H9 (cell line): ENCODE results near the gene SNPH. TPM values are rescaled to one million over a fixed set of nuclear protein-coding genes. Genes with fewer than 3 reads are reported as not detected.

ENCODE experiments used
- DNase-seq: peaks from one replicate; pipeline ENCODE4 v3.0.0-alpha.2; 2017
- H2AFZ ChIP-seq: one replicate; pipeline ENCODE4 v1.6.1; 2013; ENCODE audit warnings: mild to moderate bottlenecking, low read length, control low read depth, moderate library complexity
- H2AK5ac ChIP-seq: 2 replicates; pipeline ENCODE4 v1.6.1; 2013; ENCODE audit warnings: low read length, control low read depth, mixed read lengths; ENCODE audit not compliant: insufficient read length
- H2BK120ac ChIP-seq: one replicate; pipeline ENCODE4 v1.6.1; 2013; ENCODE audit warnings: low read depth, mild to moderate bottlenecking, low read length, control low read depth, inconsistent platforms; ENCODE audit not compliant: poor library complexity, severe bottlenecking
- H2BK12ac ChIP-seq: 2 replicates; pipeline ENCODE4 v1.6.1; 2013; ENCODE audit warnings: low read length, control low read depth, mixed read lengths, low read depth; ENCODE audit not compliant: insufficient read length
- H2BK15ac ChIP-seq: 2 replicates; pipeline ENCODE4 v1.6.1; 2013; ENCODE audit warnings: low read depth, low read length, control low read depth
- H2BK20ac ChIP-seq: one replicate; pipeline ENCODE4 v1.6.1; 2013; ENCODE audit warnings: low read depth, mild to moderate bottlenecking, low read length, control low read depth, inconsistent platforms; ENCODE audit not compliant: poor library complexity, severe bottlenecking
- H2BK5ac ChIP-seq: 2 replicates; pipeline ENCODE4 v1.6.1; 2013; ENCODE audit warnings: low read length, control low read depth, mixed read lengths; ENCODE audit not compliant: insufficient read length
- H3K14ac ChIP-seq: 2 replicates; pipeline ENCODE4 v1.6.1; 2013; ENCODE audit warnings: low read length, control low read depth; ENCODE audit not compliant: insufficient read depth
- H3K18ac ChIP-seq: 2 replicates; pipeline ENCODE4 v1.6.1; 2013; ENCODE audit warnings: low read depth, mild to moderate bottlenecking, mixed read lengths, low read length, control low read depth; ENCODE audit not compliant: insufficient read length
- H3K23ac ChIP-seq: 2 replicates; pipeline ENCODE4 v1.6.1; 2013; ENCODE audit warnings: low read length, control low read depth, mixed read lengths, low read depth; ENCODE audit not compliant: insufficient read length
- H3K23me2 ChIP-seq: 2 replicates; pipeline ENCODE4 v1.6.1; 2013; ENCODE audit warnings: low read depth, mild to moderate bottlenecking, mixed read lengths, low read length, control low read depth; ENCODE audit not compliant: insufficient read length, poor library complexity, severe bottlenecking
- H3K27ac ChIP-seq: 2 replicates; pipeline ENCODE4 v1.5.1; 2013; ENCODE audit warnings: low read length, control low read depth, mixed read lengths, low read depth; ENCODE audit not compliant: insufficient read length
- H3K27me3 ChIP-seq: 2 replicates; pipeline ENCODE4 v1.6.1; 2013; ENCODE audit warnings: low read length, control low read depth, inconsistent platforms; ENCODE audit not compliant: insufficient read depth
- H3K4ac ChIP-seq: 2 replicates; pipeline ENCODE4 v1.6.1; 2013; ENCODE audit warnings: low read depth, mild to moderate bottlenecking, control low read depth, inconsistent platforms, low read length, moderate library complexity
- H3K4me1 ChIP-seq: 2 replicates; pipeline ENCODE4 v1.6.1; 2013; ENCODE audit warnings: low read length, control low read depth, inconsistent platforms; ENCODE audit not compliant: insufficient read depth
- H3K4me2 ChIP-seq: 2 replicates; pipeline ENCODE4 v1.6.1; 2013; ENCODE audit warnings: low read length, control low read depth, mixed read lengths; ENCODE audit not compliant: insufficient read length, insufficient read depth
- H3K56ac ChIP-seq: 2 replicates; pipeline ENCODE4 v1.6.1; 2013; ENCODE audit warnings: low read depth, mild to moderate bottlenecking, mixed read lengths, low read length, control low read depth; ENCODE audit not compliant: insufficient read length
- H3K79me1 ChIP-seq: 2 replicates; pipeline ENCODE4 v1.6.1; 2013; ENCODE audit warnings: low read depth, mild to moderate bottlenecking, moderate library complexity, low read length, control low read depth, inconsistent platforms; ENCODE audit not compliant: insufficient read depth, poor library complexity, severe bottlenecking
- H3K79me2 ChIP-seq: 2 replicates; pipeline ENCODE4 v1.6.1; 2013; ENCODE audit warnings: low read length, control low read depth, inconsistent platforms; ENCODE audit not compliant: insufficient read depth
- H3K9ac ChIP-seq: 2 replicates; pipeline ENCODE4 v1.6.1; 2013; ENCODE audit warnings: low read length, control low read depth, mixed read lengths; ENCODE audit not compliant: insufficient read length; ENCODE audit errors: extremely low read depth
- H3K9me3 ChIP-seq: one replicate; pipeline ENCODE4 v1.6.1; 2013; ENCODE audit warnings: low read depth, low read length, inconsistent platforms; ENCODE audit not compliant: control insufficient read depth
- H3T11ph ChIP-seq: one replicate; pipeline ENCODE4 v1.6.1; 2013; ENCODE audit warnings: mild to moderate bottlenecking, low read length, control low read depth, inconsistent platforms
- H4K20me1 ChIP-seq: one replicate; pipeline ENCODE4 v1.6.1; 2013; ENCODE audit not compliant: control insufficient read depth, insufficient read length, insufficient read depth
- H4K5ac ChIP-seq: 2 replicates; pipeline ENCODE4 v1.6.1; 2013; ENCODE audit warnings: low read depth, mild to moderate bottlenecking, mixed read lengths, low read length, control low read depth; ENCODE audit not compliant: insufficient read length
- H4K8ac ChIP-seq: replicated peaks from 2 replicates; pipeline ENCODE4 v1.6.1; 2013; ENCODE audit warnings: low read length, control low read depth, mixed read lengths, low read depth; ENCODE audit not compliant: insufficient read length
- H4K91ac ChIP-seq: 2 replicates; pipeline ENCODE4 v1.6.1; 2013; ENCODE audit warnings: low read depth, mild to moderate bottlenecking, moderate library complexity, mixed read lengths, low read length, control low read depth; ENCODE audit not compliant: insufficient read length
- H3K27ac Mint-ChIP-seq, 3 experiments: 2 replicates in 2 of 3; 3 replicates in 1 of 3; pipeline ENCODE4 v1.8.0; 2020 to 2021; ENCODE audit warnings: mixed read lengths in 3 of 3, mild to moderate bottlenecking in 1 of 3, moderate library complexity in 1 of 3
- H3K27me3 Mint-ChIP-seq: 2 replicates; pipeline ENCODE4 v1.8.0; 2021; ENCODE audit warnings: low read depth, mild to moderate bottlenecking, moderate library complexity, mixed read lengths
- H3K36me3 Mint-ChIP-seq, 3 experiments: 2 replicates in 2 of 3; 3 replicates in 1 of 3; pipeline ENCODE4 v1.8.0; 2020 to 2021; ENCODE audit warnings: low read depth in 3 of 3, mixed read lengths in 3 of 3; ENCODE audit not compliant: insufficient read depth in 1 of 3
- H3K4me1 Mint-ChIP-seq, 2 experiments: 2 replicates each; pipeline ENCODE4 v1.8.0; 2020; ENCODE audit warnings: mixed read lengths in 2 of 2
- H3K4me3 Mint-ChIP-seq, 2 experiments: 2 replicates in 1 of 2; 3 replicates in 1 of 2; pipeline ENCODE4 v1.8.0; 2020 to 2021; ENCODE audit warnings: mild to moderate bottlenecking in 2 of 2, mixed read lengths in 2 of 2, moderate library complexity in 1 of 2
- H3K9me3 Mint-ChIP-seq, 2 experiments: 2 replicates in 1 of 2; 3 replicates in 1 of 2; pipeline ENCODE4 v1.8.0; 2020; ENCODE audit warnings: mild to moderate bottlenecking in 2 of 2, mixed read lengths in 2 of 2, moderate library complexity in 1 of 2
- CTCF ChIP-seq: fragments of 200-600 bp; sonication (generic); conservative IDR thresholded peaks from 3 replicates; pipeline ENCODE4 v1.8.0; 2021; ENCODE audit warnings: antibody characterized with exemption, mild to moderate bottlenecking
- WGBS: extraction: QIAGEN DNeasy Blood & Tissue Kit; methylation state at CpG from one replicate; pipeline ENCODE4 v1.1.7; 2013; ENCODE audit warnings: missing lambda C conversion rate, low lambda C conversion rate, mixed read lengths; ENCODE audit not compliant: insufficient read length; ENCODE audit errors: extremely low coverage; 5-methylcytosine and 5-hydroxymethylcytosine counted together
- total RNA-seq: library from RNA; stranded (reverse); gene quantifications from 2 replicates; pipeline ENCODE4 v1.2.1, GENCODE V29; 2021

The SNPH gene
- total RNA-seq, 1 experiment from 2014 or later, result 1.8 TPM

GRCh38 chr20:1272368-1273100, 6.4 kb downstream of the SNPH start:
- Histone ChIP-seq H3K4me1 (no peaks in the 10 kb centered on the region), H2BK120ac (no peak overlapping the region), H3K4me2 (no peak overlapping the region), H4K5ac (no peak overlapping the region), H4K91ac (no peak overlapping the region), H4K20me1 (peaks cover 2% of the 10 kb centered on the region), H3K4ac (no peak overlapping the region), H3K9me3 (no peaks in the 10 kb centered on the region), H3K27me3 (no peaks in the 10 kb centered on the region), H3K27ac (no peak overlapping the region), H3K23me2 (no peaks in the 10 kb centered on the region), H2AK5ac (no peak overlapping the region), H3K14ac (no peak overlapping the region; the same call in 1 of the 2 replicates), H3T11ph (no peak overlapping the region), H3K23ac (no peak overlapping the region), H3K56ac (no peak overlapping the region), H2BK12ac (no peak overlapping the region), H3K18ac (no peak overlapping the region), H4K8ac (no peak overlapping the region), H2BK15ac (no peak overlapping the region), H2BK5ac (no peak overlapping the region), H3K79me1 (no peaks in the 10 kb centered on the region), H3K79me2 (no peaks in the 10 kb centered on the region), H2AFZ (no peak overlapping the region), H2BK20ac (no peak overlapping the region), H3K9ac (no peak overlapping the region)
- H3K4me1 Mint-ChIP-seq, result peaks cover 2 to 5% of the 10 kb centered on the region in 2 experiments; a peak in 3 of 4 replicates
- no peaks in the 10 kb centered on the region for H3K9me3 Mint-ChIP-seq
- no peak for TF ChIP-seq CTCF
- H3K27me3 Mint-ChIP-seq, result peaks cover 8% of the 10 kb centered on the region
- no CpG with 5 or more reads among the region's 6 CpGs for WGBS
- H3K36me3 Mint-ChIP-seq, result no peaks in the 10 kb centered on the region
- H3K4me3 Mint-ChIP-seq, result no peak overlapping the region
- no peak overlapping the region for H3K27ac Mint-ChIP-seq
- no peak for DNase-seq
